ENCODE measurements around the gene MEF2B.

DNA sequence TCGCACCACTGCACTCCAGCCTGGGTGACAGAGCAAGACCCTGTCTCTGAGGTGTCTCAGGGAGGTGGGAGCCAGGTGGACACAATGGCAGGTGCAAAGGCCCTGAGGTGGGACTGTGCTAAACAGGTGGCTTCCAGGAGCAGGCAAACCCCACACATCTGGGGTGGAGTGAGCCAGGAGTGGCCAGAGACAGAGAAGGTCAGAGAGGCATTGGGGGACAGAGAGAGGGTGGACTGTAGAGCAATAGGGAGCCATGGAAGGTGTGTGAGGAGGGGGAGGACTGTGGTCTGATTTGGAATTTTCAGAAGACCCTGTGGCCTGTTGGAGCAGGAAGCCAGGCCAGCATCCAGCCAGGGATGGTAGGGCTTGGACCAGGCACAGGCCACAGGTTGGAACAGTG, 4.7 kb downstream of the MEF2B start:
- TF ChIP-seq CTCF (IDR thresholded peaks at IDR 0.05 in 8 of 11, conservative IDR thresholded peaks at IDR 0.05 in 3 of 11): no peak
- TF ChIP-seq POLR2AphosphoS5 (IDR thresholded peaks at IDR 0.05): no peak
- no peak for TF ChIP-seq POLR2A (IDR thresholded peaks at IDR 0.05)

All from spleen (tissue), 7 donors.